Body of pancreas (tissue), 4 donors: ENCODE data around the gene ZNF773.

Experiments used
- POLR2A ChIP-seq, 3 donors: fragments of 450-650 bp; IDR thresholded peaks; one replicate each; pipeline ENCODE4 v1.6.1; 2016; ENCODE audit warnings: antibody characterized with exemption in 3 of 3, mild to moderate bottlenecking in 2 of 3
- TF ChIP-seq, protein P1 (sequence below), 7 experiments: fragments of 450-650 bp in 4 of 7; fragments of 200-600 bp in 3 of 7; sonication (generic) in 3 of 7; IDR thresholded peaks; one replicate each; pipeline ENCODE4 v1.5.1; 2016 to 2019; ENCODE audit warnings: antibody characterized with exemption in 7 of 7

DNA sequence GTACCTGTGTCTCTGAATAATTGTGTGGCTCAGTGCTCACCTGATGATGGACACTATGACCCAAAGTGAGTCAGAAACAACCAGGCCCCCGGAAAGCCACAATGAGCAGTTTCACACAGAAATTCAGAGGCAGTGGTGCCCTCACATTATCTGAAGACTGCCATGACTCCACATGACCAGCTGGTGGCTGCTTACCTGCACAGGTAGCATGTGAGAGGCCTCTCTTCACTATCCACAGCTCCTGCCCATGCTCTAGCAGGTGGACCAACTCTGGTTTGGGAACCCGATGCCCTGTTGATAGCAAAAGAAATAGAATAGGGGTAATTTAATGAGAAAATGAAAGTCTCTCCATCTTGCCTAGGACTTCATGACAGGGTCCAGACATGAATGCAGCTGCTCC is 52.7 kb downstream of the ZNF773 start:
- TF ChIP-seq POLR2A (IDR thresholded peaks at IDR 0.05), result no peak
- TF ChIP-seq, protein P1, sequence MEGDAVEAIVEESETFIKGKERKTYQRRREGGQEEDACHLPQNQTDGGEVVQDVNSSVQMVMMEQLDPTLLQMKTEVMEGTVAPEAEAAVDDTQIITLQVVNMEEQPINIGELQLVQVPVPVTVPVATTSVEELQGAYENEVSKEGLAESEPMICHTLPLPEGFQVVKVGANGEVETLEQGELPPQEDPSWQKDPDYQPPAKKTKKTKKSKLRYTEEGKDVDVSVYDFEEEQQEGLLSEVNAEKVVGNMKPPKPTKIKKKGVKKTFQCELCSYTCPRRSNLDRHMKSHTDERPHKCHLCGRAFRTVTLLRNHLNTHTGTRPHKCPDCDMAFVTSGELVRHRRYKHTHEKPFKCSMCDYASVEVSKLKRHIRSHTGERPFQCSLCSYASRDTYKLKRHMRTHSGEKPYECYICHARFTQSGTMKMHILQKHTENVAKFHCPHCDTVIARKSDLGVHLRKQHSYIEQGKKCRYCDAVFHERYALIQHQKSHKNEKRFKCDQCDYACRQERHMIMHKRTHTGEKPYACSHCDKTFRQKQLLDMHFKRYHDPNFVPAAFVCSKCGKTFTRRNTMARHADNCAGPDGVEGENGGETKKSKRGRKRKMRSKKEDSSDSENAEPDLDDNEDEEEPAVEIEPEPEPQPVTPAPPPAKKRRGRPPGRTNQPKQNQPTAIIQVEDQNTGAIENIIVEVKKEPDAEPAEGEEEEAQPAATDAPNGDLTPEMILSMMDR (IDR thresholded peaks at IDR 0.05), result no peak
